Measurements from ENCODE around the gene ELK3.

Gene ELK3

GRCh38 chr12:96220902-96221301 is 26.7 kb downstream of the ELK3 start:
- Histone ChIP-seq H3K4me3 (no peak overlapping the region), H3K27ac (no peak overlapping the region)
- TF ChIP-seq CTCF (IDR thresholded peaks at IDR 0.05): no peak
- DNase-seq (ENCODE audit: low spot score): peak; percentile 70

DNA sequence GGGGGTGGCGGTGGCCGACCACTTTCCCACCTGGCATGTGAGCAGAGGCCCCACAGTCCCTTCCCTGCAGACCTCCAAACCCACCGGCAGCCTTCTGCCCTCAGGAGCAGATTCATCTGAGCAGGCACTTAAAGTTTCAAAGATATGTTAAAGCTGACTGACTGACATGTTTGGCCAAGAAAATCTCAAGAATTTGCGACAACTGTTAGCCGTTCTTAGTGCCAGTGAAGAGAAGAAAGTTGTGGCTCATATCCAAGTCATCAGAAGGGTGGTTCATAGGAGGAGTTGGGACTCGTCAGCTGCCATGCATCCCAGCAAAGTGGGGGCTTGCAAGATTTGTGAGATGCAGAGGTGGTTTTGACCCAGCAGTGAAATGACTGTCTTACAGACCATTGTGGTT is 27.2 kb downstream of the ELK3 start:
- peak; percentile 46 for DNase-seq (ENCODE audit: low spot score)
- TF ChIP-seq CTCF (IDR thresholded peaks at IDR 0.05): no peak
- Histone ChIP-seq H3K4me3 (no peak overlapping the region), H3K27ac (no peak overlapping the region)

- no peak for TF ChIP-seq CTCF (IDR thresholded peaks at IDR 0.05)
- H3K4me3 ChIP-seq: no peak overlapping the region
- H3K27ac ChIP-seq: no peak overlapping the region
- peak; percentile 7 for DNase-seq (ENCODE audit: low spot score)
Measured at GRCh38 chr12:96223411-96224218, 29.4 kb downstream of the ELK3 start.

DNA sequence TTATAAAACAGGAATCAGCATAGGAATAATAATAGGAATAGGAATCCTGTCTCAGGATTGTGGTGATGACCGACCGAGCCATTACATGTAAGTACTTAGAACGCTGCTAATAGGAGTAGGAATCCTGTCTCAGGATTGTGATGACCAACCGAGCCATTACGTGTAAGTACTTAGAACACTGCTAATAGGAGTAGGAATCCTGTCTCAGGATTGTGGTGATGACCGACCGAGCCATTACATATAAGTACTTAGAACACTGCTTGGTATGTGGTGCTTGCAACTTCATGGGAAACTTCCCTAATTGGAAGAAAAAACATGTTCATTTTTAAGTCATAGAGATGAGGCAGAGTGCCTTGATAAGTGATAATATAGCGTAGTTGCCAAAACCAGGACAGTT is 30.0 kb downstream of the ELK3 start:
- H3K27ac ChIP-seq: no peak overlapping the region
- no peak overlapping the region for H3K4me3 ChIP-seq
- DNase-seq (ENCODE audit: low spot score): no peak
- no peak for TF ChIP-seq CTCF (IDR thresholded peaks at IDR 0.05)

DNA sequence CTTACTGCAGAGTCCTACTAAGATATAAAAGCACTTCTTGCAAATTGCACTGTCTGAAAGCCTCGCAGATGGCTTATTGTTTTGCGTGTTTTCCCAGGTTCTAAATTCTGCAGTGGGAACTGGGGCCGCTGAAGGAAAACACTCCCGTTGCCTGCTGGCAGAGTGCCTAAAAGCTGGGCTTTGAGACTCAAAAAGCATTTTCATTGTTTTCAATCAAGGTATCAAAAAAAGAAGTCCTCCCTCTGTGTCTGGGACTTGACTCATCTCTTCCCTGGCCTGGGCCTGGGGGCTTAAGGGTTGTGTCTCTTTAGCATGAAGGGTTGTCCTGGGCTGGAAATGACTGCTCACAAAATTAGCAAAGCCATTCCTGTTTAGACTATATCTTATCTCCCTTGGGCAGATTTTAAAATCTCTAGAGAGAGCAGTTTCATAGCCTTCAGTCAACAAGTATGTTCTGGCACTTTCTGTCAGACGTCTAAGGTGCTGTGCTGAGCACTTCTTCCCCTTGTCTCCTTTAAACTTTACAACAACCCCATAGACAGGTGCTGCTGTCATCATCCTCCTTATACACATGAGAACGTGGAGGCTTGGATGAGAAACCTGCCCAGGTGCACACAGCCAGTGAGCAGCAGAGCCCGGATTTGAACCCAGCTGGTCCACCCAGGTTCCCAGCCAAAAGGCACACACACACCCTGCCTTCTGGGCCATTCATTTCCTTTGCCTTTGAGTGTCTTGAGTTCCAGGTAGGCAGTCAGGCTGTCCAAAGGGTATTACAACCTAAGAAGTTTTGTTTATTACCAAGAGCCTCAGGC is 31.1 kb downstream of the ELK3 start:
- peak overlapping the region in 1 of 2 donors; percentile 6 for H3K27ac ChIP-seq
- DNase-seq (ENCODE audit: low spot score): no peak
- H3K4me3 ChIP-seq: no peak overlapping the region
- no peak for TF ChIP-seq CTCF (IDR thresholded peaks at IDR 0.05)

DNA sequence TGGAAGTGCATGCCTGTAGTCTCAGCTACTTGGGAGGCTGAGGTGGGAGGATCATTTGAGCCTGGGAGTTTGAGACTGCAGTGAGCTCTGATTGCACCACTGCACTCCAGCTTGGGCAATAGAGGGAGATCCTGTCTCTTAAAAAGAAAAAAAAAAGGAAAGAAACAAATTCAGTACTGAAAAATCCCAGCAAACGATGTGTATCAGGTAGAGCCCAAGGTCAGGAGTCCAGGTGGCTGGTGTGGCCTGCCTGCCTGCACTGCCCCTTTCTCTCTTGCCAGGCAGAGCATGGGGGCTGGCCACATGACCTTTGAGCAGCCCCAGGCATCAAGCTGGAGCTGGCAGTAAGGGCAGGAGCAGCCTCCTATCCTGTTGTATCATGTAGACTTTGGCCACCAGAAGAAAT is 31.8 kb downstream of the ELK3 start:
- H3K27ac ChIP-seq: no peak overlapping the region
- TF ChIP-seq CTCF (IDR thresholded peaks at IDR 0.05): no peak
- no peak overlapping the region for H3K4me3 ChIP-seq
- DNase-seq (ENCODE audit: low spot score): no peak
